GM12872 (cell line): Measurements from ENCODE around the gene CNDP2.

Source experiments
- CTCF ChIP-seq: IDR thresholded peaks from 3 replicates; pipeline ENCODE4 v1.5.1; 2011; ENCODE audit warnings: low read depth, mild to moderate bottlenecking, low read length, moderate library complexity; ENCODE audit not compliant: insufficient read depth

The CNDP2 gene

GRCh38 chr18:74459889-74460288 is 36.3 kb upstream of the CNDP2 start:
- TF ChIP-seq CTCF: peak; percentile 33; the same call in 1 of the 3 replicates

DNA sequence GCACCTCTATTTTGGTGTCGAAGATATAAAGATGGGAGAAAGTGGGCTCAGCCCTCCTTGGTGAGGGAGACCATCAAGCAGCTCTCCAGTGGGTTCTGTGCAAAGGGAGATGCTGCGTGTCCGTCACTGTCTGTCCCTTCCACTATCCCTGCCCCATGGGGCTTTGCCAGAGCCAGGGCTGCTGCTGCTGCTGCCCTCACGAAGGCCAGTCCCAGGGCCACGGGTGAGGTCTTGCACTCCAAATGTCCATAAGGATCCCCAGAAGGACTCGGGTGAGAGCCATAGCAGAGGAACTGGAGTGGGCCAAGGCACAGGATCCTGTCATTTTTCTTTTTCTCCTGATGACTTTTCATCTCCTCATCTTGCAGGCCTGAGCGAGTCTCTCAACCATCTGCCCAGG is 35.3 kb upstream of the CNDP2 start:
- TF ChIP-seq CTCF: no peak

GRCh38 chr18:74463254-74463653 is 32.9 kb upstream of the CNDP2 start:
- TF ChIP-seq CTCF: no peak

DNA sequence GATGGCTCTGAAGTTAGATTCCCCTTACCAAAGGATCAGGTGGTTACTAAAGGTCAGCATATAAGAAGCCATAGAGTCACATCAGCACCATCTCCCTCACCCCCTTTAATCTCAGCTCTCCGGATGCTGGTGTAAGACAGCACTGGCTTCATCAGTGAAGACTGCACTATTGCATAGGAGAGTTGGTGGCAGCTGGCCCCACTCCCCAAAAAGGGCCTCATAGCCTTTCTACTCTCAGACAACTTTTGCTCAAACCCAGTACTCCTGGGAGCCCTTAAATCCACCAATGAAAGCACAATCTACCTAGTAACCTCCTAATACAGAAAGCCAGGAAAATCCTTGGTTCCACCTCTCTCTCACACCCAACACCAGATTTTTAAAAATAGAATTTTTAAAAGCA is 32.2 kb upstream of the CNDP2 start:
- no peak for TF ChIP-seq CTCF

DNA sequence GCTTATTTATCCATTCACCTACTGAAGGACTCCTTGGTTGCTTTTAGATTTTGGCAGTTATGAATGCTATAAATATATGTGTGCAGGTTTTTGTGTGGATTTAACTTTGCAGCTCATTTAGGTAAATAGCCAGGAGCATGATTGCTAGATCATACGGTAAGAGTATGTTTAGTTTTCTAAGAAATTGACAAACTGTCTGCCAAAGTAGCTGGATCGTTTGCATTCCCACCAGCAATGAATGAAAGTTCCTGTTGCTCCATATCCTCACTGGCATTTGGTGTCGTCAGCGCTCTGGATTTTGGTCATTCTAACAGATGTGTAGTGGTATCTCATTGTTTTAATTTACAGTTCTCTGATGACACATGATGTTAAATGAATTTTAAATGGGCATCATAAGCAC is 30.4 kb upstream of the CNDP2 start:
- TF ChIP-seq CTCF: no peak

DNA sequence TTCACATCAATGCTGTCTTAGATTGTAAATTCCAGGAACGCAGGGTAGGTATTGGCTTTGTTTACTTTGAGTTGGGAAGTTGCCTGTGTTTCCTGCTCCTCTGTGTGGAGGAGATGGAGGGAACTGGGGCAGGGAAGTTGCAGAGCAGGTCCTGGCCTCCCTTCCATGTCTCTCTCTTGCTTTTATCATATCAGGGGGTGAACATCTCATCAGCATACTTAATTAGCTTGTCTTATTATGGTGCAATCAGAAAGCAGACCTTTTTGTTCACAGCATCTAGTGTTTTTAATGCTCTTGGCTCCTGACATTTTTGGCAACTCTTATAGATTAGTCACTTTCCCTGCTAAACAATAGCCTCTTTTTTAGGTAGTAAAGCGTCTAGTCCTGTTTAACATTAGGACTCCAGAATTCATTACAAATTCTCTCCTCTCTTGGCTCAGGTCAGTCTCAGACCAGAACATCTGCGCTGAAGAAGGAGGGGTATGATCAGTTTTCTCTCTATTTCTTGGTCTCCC is 27.6 kb upstream of the CNDP2 start:
- no peak for TF ChIP-seq CTCF

DNA sequence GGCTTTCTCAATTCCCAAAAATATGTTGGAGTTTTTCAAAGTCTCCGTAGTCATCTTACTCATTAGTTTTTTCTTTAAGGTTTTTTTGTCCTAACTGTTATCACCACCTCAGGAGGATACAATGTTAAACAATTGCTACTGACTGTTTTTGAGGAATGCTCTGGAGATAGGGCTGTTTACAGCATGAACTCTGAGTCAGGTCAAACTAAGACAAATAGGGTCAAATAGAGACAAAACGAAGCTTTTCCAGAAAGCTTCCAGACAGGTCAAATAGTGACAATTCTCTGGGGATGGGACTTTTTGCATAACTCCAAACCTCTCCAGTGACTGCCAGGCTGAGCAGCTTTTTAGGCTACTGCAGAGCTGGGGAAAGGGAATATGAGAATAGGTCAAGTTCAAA is 23.9 kb upstream of the CNDP2 start:
- no peak for TF ChIP-seq CTCF
